NCI-H82 treated with DMSO at 0.1 percent for 48 hours (cell line): ENCODE results near the gene PAXX.

Source experiments
- DNase-seq: peaks from one replicate; lab custom pipeline; 2025; ENCODE audit not compliant: unreplicated experiment; lab: John Stamatoyannopoulos, UW

The PAXX gene, protein sequence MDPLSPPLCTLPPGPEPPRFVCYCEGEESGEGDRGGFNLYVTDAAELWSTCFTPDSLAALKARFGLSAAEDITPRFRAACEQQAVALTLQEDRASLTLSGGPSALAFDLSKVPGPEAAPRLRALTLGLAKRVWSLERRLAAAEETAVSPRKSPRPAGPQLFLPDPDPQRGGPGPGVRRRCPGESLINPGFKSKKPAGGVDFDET

DNA sequence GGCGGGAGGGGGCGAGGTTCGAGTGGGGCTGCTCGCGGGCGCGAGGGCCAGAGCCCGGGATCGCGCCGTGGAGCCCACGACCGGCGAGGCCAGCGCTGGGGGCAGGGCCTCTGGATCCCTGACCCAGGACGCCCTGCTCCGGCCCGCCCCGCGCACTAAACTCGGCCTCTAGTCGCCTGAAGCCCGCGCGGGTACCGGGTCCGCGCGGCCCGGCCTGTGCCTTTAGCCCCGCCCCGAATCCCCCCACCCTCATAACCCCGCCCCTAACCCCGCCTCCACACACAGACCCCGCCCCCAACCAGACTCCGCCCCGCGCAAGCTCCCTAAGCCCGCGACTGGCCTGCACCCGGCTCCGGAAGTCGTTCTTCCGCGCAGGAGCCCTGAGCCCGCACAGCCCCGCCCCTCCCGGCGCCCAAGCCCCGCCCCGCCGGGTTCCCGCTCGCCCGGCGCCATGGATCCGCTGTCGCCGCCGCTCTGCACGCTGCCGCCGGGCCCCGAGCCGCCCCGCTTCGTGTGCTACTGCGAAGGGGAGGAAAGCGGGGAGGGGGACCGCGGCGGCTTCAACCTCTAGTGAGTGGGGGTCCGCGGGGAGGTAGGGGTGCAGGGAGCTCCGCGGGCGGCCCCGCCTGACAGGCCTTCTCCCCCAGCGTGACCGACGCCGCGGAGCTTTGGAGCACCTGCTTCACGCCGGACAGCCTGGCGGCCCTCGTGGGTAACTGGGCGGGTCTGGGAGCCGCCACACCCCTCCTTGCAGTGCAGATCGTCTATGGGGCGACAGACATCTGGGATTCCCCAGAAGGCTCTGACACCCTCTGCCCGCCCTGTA is at the start of gene PAXX:
TSS of gene PAXX (plus strand) at position 430 of the 826 bp plus-strand sequence. CDS start at position 452, 22 bp downstream.
- DNase-seq, result peak; percentile 62

DNA sequence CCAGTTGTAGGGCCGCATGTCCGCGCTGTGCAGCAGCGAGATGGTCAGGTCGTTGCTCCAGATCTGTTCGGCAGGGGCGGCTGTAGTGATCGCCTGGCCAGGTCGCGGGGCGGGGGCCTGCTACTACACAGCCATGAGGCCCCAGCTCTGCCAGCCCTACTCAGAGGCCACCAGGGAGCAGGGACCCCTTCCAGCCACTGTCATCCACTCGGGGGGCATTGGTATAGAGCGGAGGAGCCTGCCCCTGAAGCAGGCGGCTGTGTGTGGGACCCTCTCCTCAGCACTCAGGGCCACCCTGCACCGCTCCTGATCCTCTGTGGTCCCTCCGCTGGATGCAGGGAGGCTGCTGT is 49.4 kb upstream of the PAXX start:
- no peak for DNase-seq

DNA sequence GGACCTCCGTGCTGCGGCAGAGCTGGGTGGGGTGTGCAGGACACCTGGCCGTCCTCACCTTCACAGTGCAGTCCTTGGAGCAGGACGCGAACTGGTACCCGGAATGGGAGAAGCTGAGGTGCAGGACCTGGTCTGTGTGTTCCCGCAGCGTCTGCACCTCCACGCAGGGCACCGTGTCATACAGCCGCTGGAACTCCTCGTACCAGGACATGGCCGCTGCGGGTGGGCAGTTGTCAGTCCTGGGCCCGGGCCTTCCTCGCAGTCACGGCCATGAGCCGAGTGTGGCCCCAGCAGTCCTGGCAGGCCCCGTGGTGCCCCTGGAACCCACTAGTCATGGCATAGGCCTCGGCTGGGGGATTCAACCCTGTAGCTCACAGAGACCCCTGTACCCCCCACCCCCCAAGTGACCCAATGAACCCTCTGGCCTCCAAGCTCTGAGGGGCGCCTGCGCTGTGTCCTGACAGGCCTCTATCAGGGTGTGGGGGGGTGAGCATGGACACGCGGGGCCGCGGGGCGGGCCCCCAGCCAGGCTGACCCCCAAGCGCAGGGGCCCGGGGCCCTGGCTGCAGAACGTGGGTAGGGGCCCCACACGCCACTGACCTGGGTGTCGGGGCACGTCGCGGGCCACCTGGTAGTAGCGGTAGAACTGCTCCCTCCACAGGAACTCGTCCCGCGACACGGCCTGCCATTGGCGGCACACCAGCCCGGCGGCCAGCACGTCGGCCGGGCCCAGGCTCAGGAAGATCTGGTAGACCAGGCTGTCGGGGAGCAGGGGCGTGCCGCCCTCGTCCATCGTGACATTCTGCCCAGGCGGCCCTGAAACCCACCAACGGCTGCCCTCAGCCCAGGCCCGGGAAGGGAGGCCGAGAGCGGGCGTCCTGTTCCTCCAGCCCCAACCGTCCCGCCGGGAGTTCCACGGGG is 48.7 kb upstream of the PAXX start:
- DNase-seq, result no peak

DNA sequence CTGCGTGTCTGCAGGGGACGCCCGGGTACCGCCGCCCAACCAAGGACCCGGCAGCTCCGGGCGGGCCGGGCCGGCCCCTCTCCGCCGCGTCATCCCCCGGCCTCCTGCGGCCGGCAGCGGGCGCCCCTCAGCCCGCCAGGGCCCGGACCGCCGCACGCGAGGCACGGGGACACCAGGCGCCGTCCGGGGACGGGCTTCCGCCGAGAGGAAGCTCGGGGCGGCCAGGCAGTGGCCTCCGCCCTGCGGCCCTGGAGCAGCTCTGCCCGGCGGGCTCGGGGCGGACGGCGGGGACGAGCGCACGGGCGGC is 48.1 kb upstream of the PAXX start:
- no peak for DNase-seq

DNA sequence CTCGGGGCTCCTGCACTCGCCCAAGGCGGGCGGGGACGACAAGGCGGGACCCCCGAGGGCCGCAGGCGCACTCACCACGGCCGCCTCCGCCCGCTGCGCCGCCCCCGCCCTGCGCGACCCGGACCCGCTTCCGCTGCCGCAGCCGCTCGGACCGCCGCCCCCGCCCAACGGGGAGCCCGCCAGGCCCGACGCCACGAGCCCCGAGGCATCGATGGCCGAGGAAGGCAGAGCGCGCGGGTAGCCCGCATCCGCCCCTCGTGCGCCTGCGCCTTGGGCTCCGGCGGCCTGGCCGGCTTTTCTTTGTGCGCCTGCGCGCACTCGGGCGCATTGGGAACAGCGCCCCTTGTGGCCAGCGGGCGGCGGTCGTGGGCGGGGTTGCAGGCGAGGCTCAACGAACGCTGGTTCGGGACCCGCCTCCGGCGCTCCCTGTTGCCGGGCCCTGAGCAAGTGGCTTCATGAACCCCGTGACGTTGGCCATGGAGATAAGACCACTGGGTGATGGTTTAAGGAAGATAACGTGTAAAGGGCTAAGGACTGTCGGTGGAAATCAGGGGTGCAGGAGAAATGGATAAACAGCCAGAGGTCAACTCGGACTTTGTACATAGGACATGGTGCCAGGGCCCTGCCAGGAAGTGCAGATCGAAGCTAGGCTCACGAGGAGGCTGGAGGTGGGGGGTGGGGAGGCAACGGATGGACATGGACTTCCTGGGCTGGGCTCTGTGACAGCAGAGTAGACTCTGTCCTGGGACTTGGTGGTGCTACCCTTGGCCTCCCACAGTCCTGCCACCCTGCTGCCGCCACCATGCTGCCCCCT is 47.5 kb upstream of the PAXX start, which contains the start of the genes C8G and FBXW5:
TSS of gene C8G (plus strand) at position 725 of the 814 bp plus-strand sequence. CDS start at position 803, 78 bp downstream.
TSS of gene FBXW5 (minus strand) at position 220 of the 814 bp plus-strand sequence. CDS start 655 bp downstream, outside the sequence.
- DNase-seq, result peak; percentile 81

DNA sequence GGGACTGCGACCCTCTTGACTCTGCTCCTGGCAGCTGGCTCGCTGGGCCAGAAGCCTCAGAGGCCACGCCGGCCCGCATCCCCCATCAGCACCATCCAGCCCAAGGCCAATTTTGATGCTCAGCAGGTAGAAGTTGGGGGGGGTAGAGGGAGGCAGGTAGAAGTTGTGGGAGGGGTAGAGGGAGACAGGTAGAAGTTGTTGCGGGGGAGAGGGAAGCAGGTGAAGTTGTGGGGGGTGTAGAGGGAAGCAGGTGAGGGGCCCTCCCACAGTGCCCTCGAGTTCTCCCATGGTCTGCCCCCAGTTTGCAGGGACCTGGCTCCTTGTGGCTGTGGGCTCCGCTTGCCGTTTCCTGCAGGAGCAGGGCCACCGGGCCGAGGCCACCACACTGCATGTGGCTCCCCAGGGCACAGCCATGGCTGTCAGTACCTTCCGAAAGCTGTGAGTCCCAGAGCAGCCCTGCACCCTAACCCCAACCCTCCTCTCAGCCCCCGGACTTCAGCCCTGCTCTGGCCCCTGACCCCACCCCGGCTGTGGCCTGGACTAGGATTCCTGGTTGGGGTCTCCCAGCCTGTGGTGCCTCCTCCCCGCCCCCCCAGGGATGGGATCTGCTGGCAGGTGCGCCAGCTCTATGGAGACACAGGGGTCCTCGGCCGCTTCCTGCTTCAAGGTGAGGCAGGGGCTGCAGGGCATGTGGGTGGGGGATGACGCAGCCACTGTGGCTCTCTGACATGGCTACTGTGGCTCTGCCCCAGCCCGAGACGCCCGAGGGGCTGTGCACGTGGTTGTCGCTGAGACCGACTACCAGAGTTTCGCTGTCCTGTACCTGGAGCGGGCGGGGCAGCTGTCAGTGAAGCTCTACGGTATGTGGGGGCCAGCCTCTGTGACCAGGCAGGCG is 46.6 kb upstream of the PAXX start:
- no peak for DNase-seq

DNA sequence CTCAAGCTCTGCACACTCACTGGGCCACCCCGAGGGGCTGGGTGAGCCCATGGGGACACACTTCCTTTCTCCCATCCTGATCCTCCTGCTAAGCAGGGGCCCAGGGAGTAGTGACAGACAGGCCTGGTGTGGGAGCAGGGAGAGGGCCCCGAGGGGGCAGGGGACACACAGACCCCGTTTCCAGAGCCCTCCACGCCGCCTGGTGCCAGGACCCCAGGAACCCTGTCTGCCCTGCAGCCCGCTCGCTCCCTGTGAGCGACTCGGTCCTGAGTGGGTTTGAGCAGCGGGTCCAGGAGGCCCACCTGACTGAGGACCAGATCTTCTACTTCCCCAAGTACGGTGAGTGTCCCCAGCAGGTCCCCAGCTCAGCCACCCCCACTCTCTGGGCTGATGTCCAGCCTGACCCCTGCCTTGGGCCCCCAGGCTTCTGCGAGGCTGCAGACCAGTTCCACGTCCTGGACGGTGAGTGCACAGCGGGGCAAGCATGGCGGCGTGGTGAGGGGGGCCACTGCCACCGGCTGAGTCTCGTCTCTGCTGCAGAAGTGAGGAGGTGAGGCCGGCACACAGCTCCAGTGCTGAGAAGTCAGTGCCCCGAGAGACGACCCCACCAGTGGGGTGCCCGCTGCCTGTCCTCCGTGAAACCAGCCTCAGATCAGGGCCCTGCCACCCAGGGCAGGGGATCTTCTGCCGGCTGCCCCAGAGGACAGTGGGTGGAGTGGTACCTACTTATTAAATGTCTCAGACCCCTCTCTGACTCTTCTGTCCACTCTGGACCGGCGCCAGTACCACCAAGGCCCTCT is 45.8 kb upstream of the PAXX start:
- no peak for DNase-seq

DNA sequence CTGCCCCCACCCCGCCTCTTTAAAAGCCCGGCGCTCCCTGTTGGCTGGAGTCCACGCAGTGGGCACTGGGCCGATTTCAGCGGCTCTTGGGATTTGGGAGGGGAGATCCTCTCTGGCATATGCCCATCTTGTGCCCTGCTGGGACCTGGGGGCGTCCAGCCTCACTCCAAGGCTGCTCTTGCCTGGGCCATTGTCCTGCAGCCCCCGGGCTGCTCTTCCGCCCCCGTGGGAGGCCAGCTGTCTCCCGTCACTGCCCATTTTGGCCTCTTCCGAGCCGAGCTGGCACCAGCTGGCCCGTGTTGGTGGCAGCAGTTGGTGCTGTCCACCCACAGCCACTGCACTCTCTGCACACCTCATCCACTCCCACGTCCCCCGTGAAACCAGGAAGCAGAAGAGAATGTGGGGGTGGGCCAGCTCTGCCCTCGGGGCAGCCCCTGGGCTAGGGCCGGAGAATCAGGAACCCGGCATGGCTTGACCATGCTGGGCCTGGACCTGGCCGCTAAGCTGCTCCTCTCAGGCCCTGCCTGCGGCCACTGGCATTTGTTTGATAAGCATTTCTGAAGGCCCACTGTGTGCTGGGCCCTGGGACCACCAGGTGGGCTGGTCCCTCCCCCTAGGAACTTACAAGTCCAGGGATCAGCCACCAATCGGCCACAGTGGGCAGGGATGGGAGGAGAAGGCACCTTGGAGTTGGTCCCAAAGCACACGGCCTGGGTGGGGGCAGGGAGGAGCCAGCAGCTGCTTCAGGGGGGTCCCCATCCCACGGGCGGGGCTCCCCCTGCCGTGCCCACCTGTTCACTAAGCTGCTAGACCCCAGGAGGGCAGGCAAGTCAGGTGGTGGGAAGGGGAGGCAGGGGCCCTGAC is 45.0 kb upstream of the PAXX start:
- DNase-seq, result no peak

DNA sequence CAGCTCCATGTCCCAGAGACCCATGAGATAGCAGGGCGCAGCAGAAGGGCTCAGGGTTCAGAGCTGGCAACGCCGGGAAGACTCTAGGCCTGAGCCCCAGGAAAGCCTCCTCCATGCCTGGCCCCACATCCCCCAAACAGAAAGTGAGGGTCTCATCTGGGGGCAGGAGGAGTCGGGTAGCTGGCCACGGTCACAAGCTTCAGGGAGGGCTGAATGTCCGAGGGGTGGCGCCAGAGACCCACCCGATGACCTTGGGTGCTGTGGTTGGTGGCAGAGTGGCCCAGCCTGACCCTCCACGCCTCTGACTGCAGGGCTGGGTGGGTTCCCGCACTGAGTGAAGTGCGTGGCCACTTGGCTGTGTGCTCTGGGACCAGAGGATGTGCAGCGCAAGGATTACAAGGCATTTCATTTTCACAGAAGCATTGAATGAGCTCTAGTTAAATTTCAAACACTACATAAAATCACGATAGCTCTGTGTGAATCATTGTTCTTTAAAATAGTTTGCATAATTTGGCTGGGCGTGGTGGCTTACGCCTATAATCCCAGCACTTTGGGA is 44.2 kb upstream of the PAXX start:
- DNase-seq, result no peak

DNA sequence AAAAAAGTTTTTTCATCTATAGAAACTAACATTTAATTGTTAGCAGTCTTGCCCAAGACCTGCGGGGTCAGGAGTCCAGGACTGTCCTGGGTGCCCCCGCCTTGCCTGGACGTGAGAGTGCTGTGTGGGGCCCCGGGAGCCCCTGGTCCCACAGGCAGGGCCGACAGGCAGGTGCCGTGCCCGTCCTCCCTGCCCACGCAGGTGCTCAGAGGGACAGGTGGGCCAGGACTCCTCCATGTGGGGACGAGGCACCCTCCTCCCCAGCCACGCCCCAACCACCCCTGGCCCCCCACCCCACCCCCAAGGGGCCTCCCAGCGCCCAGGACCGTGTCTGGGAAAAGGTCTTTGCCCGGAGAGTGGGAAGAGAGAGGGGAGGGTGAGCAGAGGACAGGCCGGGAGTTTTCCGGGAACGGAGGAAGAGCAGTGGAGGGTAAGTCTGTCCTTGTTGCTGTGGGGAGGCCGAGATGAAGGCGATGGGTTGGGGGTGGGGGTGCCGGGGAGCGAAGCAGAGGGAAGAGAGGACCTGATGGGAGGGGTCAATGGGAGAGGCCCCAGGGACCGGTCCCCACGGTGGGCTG is 42.9 kb upstream of the PAXX start:
- DNase-seq, result no peak

DNA sequence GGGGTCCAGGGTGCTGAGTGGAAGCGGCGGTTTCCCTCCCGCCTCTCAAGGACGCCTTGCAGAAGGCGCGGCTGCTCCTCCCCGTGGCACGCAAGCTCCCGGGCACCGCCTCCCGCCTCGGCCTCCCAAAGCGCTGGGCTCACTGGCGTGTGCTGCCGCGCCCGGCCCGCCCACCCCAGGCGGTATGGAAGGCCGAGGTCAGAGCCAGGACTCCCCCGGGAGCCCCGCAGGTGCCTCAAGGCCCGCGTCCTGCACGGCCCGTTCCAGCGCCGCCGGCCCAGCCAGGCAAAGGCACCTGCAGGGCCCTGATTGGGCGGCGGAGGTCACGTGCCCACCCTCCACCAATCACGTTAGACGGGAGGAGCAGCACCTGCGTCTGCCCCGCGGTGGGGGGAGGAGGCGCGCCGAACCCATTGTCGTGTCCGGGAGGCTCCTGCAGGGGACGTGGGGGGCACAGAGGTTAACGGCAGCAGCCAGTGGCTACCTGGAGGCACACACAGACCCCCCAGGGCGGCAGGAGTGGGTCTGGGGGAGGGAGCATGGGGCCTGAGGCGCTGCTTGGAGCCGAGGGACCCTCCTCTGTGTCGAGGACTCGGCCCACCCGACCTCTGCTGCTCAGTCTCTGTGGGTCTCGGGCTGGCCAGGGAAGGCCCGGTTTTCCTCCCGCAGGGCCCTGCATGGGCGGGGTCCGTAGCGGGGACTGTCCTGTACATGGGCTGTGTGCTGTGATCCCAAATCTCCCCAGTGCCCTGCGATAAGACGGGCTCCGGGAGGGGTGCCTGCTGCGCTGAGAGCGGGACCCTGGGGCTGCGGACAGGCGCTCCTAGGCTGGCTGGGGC is 42.2 kb upstream of the PAXX start:
- DNase-seq, result peak; percentile 62

DNA sequence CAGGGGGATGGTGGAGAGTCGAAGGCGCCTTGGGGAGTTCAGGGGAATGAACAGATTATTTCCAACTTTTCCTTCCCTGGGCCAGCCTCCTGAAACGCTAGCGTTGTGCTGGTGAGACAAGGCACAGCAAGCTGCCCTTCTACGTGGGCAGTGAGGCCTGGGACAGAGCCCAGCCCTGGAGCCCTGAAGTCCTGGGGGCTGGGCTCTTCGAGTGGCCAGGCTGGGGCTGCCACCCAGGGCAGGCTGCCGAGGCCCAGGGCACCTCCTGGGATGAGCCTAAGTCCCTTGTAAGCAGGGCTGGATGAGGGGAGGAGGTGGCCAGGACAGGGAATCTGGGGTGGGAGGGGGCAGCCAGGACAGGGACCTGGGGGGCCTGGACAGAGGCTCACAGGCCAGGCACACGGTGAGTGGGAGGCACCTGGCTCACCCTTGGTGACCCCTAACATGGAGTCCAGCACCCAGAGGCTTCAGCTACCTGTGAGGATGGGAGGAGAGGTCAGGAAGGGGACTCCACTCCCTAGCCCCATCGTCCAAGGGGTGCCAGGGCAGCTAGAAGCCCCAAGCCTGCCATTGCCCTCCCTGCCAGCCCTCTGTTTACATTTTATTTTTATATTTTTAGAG is 41.5 kb upstream of the PAXX start:
- no peak for DNase-seq

DNA sequence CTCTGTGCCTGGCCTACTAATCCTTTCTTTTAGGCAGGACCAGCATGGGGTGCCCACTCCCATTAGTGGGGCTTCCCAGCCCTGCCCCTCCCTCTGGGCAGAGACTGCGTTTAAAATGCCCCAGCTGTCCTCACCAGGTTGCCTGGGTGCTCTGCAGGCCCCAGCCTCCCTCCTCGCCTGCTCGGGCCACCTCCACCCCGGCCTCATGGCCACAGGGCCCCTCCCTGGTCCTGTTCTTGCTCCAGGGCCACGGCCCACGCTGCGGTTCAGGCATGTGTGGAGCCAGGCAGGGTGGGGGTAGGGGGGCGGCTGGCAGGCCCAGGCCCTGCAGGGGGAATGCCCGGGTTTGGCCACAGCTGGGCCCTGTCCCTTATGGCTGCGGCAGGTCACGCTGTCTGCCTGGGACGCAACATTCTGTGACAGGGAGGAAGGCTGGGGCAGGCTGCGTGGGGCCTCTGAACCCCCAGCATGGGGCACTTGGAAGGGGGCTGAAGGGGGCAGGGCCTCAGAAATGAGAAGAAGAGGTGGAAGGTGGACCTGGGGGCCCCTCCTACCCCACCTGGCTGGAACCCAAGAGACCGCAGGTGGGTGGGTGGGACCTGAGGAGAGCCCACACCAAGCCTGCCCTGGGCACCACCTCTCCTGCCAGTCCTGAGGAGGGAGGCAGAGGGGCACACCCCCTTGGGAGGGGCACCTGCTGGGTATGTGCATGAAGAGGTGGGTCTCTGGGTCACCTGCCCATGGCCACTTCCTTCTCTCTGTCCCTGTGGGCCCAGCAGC is 40.5 kb upstream of the PAXX start, which contains the start of gene LCN12:
TSS of gene LCN12 (plus strand) at position 733 of the 780 bp plus-strand sequence. CDS start 55 bp downstream, outside the sequence.
- DNase-seq, result no peak

DNA sequence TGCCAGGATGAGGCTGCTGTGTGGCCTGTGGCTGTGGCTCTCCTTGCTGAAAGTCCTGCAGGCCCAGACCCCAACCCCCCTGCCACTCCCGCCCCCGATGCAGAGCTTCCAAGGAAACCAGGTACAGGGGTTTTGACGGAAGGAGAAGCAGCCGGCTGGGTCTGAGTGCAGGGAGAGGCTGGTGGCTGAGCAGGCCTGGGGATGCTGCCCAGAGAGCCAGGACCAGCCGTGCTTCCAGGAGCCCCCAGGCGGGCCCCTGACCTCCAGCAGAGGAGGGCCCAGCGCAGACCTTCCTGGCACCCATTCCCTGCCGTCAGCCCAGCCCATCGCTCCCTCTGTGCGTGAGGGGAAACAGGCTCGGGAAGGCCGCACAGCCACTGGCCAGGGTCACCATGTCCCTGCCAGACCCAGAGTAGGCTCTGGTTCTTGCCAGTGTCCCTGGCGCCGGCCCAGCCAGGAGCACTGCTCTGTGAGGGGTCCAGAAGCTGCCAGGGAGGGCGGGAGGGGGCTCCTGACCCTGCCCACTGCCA is 39.8 kb upstream of the PAXX start:
- DNase-seq, result no peak
